OCI-LY3 (cell line): Measurements from ENCODE around the gene NGEF.

Experiments
- EZH2phosphoT487 ChIP-seq: fragments of 200-600 bp; shearing (Covaris generic); IDR thresholded peaks from 2 replicates; pipeline ENCODE4 v1.6.1; 2018; ENCODE audit warnings: antibody characterized with exemption, mixed run types, low read depth
- TF ChIP-seq, protein P1 (sequence below): fragments of 200-600, 300-600 bp; sonication (generic); IDR thresholded peaks from 2 replicates; pipeline ENCODE4 v1.5.1; 2014; ENCODE audit warnings: antibody characterized with exemption, low read length, low read depth

DNA sequence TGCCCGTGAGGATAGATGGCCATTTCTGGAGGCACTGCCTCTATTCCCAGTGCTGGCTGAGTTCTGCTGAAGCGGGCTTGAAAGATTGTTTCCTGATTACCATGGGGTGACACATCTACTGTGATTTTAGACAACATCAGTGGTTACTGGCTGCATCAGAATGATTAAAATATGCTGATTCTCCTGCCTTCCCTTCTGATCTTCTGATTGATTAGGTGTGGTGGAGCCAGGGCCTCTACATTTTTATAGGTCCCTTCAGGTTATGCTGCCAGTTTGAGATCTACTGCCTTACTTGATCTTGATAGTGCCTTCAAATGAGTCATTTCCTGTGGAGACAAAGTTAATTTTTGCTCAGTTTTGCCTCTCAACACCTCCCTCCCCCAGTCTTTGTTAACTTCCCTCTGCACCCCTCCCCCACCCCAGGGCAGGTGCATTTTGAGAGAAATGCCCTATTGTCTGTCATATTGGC lies 174.6 kb downstream of the NGEF start:
- TF ChIP-seq, protein P1, sequence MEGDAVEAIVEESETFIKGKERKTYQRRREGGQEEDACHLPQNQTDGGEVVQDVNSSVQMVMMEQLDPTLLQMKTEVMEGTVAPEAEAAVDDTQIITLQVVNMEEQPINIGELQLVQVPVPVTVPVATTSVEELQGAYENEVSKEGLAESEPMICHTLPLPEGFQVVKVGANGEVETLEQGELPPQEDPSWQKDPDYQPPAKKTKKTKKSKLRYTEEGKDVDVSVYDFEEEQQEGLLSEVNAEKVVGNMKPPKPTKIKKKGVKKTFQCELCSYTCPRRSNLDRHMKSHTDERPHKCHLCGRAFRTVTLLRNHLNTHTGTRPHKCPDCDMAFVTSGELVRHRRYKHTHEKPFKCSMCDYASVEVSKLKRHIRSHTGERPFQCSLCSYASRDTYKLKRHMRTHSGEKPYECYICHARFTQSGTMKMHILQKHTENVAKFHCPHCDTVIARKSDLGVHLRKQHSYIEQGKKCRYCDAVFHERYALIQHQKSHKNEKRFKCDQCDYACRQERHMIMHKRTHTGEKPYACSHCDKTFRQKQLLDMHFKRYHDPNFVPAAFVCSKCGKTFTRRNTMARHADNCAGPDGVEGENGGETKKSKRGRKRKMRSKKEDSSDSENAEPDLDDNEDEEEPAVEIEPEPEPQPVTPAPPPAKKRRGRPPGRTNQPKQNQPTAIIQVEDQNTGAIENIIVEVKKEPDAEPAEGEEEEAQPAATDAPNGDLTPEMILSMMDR = no peak
- TF ChIP-seq EZH2phosphoT487 = no peak
